Measurements from ENCODE around the gene ZNF213.

Gene ZNF213

GRCh38 chr16:3089717-3090592 is 44.9 kb upstream of the ZNF213 start:
- TF ChIP-seq ZNF565 (CRISPR knock-in tag; conservative IDR thresholded peaks at IDR 0.05; ENCODE audit: low read depth) (no peak), CSRNP3 (CRISPR knock-in tag; IDR thresholded peaks at IDR 0.05) (no peak), ZNF8 (CRISPR knock-in tag; IDR thresholded peaks at IDR 0.05) (no peak), RARB (CRISPR knock-in tag; IDR thresholded peaks at IDR 0.05) (no peak), BACH2 (CRISPR knock-in tag; IDR thresholded peaks at IDR 0.05; ENCODE audit: borderline replicate concordance) (no peak), POU6F1 (CRISPR knock-in tag; IDR thresholded peaks at IDR 0.05; ENCODE audit: borderline replicate concordance, low read depth) (no peak), OSR1 (CRISPR knock-in tag; IDR thresholded peaks at IDR 0.05) (no peak), CREB5 (CRISPR knock-in tag; IDR thresholded peaks at IDR 0.05; ENCODE audit: low read depth) (no peak), PATZ1 (CRISPR knock-in tag; IDR thresholded peaks at IDR 0.05; ENCODE audit: borderline replicate concordance) (no peak), CSDC2 (CRISPR knock-in tag; IDR thresholded peaks at IDR 0.05) (no peak)
- ATAC-seq: no peak

- TF ChIP-seq ZFP30 (CRISPR knock-in tag; IDR thresholded peaks at IDR 0.05): no peak
- TF ChIP-seq ZNF565 (CRISPR knock-in tag; conservative IDR thresholded peaks at IDR 0.05; ENCODE audit: low read depth): no peak
- TF ChIP-seq RARB (CRISPR knock-in tag; IDR thresholded peaks at IDR 0.05): no peak
- no peak for TF ChIP-seq BACH2 (CRISPR knock-in tag; IDR thresholded peaks at IDR 0.05; ENCODE audit: borderline replicate concordance)
- no peak for TF ChIP-seq ZNF8 (CRISPR knock-in tag; IDR thresholded peaks at IDR 0.05)
- no peak for TF ChIP-seq TSHZ2 (CRISPR knock-in tag; IDR thresholded peaks at IDR 0.05)
- TF ChIP-seq ARNTL (CRISPR knock-in tag; IDR thresholded peaks at IDR 0.05; ENCODE audit: borderline replicate concordance, low read depth): no peak
- TF ChIP-seq CREB5 (CRISPR knock-in tag; IDR thresholded peaks at IDR 0.05; ENCODE audit: low read depth): no peak
- TF ChIP-seq ISL1 (CRISPR knock-in tag; IDR thresholded peaks at IDR 0.05): no peak
- no peak for TF ChIP-seq ZC3H10 (CRISPR knock-in tag; IDR thresholded peaks at IDR 0.05)
- TF ChIP-seq GLIS3 (CRISPR knock-in tag; IDR thresholded peaks at IDR 0.05): no peak
- TF ChIP-seq SNAI2 (CRISPR knock-in tag; IDR thresholded peaks at IDR 0.05): no peak
- TF ChIP-seq CSRNP3 (CRISPR knock-in tag; IDR thresholded peaks at IDR 0.05): no peak
- TF ChIP-seq CSDC2 (CRISPR knock-in tag; IDR thresholded peaks at IDR 0.05): no peak
- no peak for TF ChIP-seq TCF4 (CRISPR knock-in tag; IDR thresholded peaks at IDR 0.05; ENCODE audit: borderline replicate concordance)
- TF ChIP-seq ZNF70 (CRISPR knock-in tag; IDR thresholded peaks at IDR 0.05): no peak
- TF ChIP-seq ZFP3 (CRISPR knock-in tag; IDR thresholded peaks at IDR 0.05): no peak
- no peak for TF ChIP-seq OSR1 (CRISPR knock-in tag; IDR thresholded peaks at IDR 0.05)
- TF ChIP-seq PPARA (CRISPR knock-in tag; IDR thresholded peaks at IDR 0.05; ENCODE audit: borderline replicate concordance): no peak
- no peak for ATAC-seq
Measured at GRCh38 chr16:3091551-3091950, 43.3 kb upstream of the ZNF213 start.
